ENCODE measurements around the gene MRPL1. TPM values are rescaled to one million over a fixed set of nuclear protein-coding genes. Genes with fewer than 3 reads are reported as not detected.
A peak's percentile ranks its signal among the peaks of the same experiment; 100 is the strongest.

The MRPL1 gene
- total and polyA plus RNA-seq, 2 donors (not counting 3 experiments of a cell fraction or from before 2014, with no cell fraction given), result 11.5 to 42.9 TPM

DNA sequence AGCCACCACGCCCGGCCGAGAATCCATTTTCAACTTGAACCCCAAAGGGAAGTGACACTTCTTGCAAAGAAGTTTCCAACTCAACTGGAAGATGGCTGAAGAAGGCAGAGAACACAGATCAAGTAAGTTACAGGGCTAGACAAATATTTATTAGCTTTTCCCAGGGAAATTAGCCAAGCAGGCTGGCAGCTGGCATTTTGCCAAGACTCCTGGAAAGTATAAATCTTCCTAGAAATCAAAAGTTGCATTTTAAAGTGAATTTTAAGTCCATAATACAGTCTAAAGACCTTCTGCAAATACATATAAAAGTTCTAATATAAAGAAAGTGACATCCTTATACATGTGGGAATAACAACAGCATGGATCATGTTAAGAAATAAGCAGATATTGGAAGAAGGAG is 3.4 kb upstream of the MRPL1 start:
- dilution Hi-C loops (cut with MboI; ENCODE audit: extremely low pct_ligation_motif_present, low sequenced_read_pairs), result no loop called here
- H3K79me2 ChIP-seq (ENCODE audit: control insufficient read depth, insufficient read depth, low read length), result peaks cover 16% of the 10 kb centered on the region
- POLR2A ChIA-PET, result no interaction called here
- FAIRE-seq (no peak), DNase-seq (ENCODE audit: low read depth, low spot score) (peak; percentile 34)
- intact Hi-C loops (cut with micrococcal nuclease), result no loop called here
- H3K27ac ChIP-seq (ENCODE audit: insufficient read depth, low read depth, low read length), result no peak overlapping the region
- H2AFZ ChIP-seq (ENCODE audit: low read depth, low read length), result no peak overlapping the region
- no peaks in the 10 kb centered on the region for H3K27me3 ChIP-seq (ENCODE audit: control insufficient read depth in 2 of 2, insufficient read depth in 2 of 2, low read length in 2 of 2)
- TF ChIP-seq MYC (IDR thresholded peaks at IDR 0.05; ENCODE audit: low read depth, low read length), result no peak
- TF ChIP-seq JUN (IDR thresholded peaks at IDR 0.05; ENCODE audit: borderline replicate concordance, insufficient read depth, insufficient read length, low read depth), result no peak
- no peak for TF ChIP-seq POLR2A (IDR thresholded peaks at IDR 0.05; ENCODE audit: low read depth, low read length)
- TF ChIP-seq, protein P1, sequence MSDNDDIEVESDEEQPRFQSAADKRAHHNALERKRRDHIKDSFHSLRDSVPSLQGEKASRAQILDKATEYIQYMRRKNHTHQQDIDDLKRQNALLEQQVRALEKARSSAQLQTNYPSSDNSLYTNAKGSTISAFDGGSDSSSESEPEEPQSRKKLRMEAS (IDR thresholded peaks at IDR 0.05; ENCODE audit: insufficient read depth, insufficient read length), result no peak
- no peak for TF ChIP-seq CTCF (IDR thresholded peaks at IDR 0.05; ENCODE audit: extremely low read depth in 1 of 2, insufficient read depth in 1 of 2, low read depth in 1 of 2, low read length in 2 of 2)
- no peak for TF ChIP-seq GATA2 (IDR thresholded peaks at IDR 0.05; ENCODE audit: insufficient read depth, insufficient read length, low read depth, low read length)
- no peak for TF ChIP-seq EZH2 (IDR thresholded peaks at IDR 0.05; ENCODE audit: borderline replicate concordance, low read depth, low read length, severe bottlenecking)
- no peak for TF ChIP-seq POLR2AphosphoS5 (IDR thresholded peaks at IDR 0.05; ENCODE audit: insufficient read depth, low read depth, low read length)
- no peak for TF ChIP-seq FOS (IDR thresholded peaks at IDR 0.05; ENCODE audit: borderline replicate concordance, insufficient read depth, low read length)
- H3K4me2 ChIP-seq (ENCODE audit: insufficient read depth, low read length), result no peak overlapping the region
- no peak overlapping the region for H3K4me3 ChIP-seq (replicated peaks in 1 of 3; ENCODE audit: insufficient read depth in 1 of 3, low read depth in 1 of 3, low read length in 3 of 3)
- no peaks in the 10 kb centered on the region for H3K36me3 ChIP-seq (ENCODE audit: control insufficient read depth in 2 of 2, extremely low read depth in 1 of 2, insufficient read depth in 2 of 2, low read length in 2 of 2)
- no peaks in the 10 kb centered on the region for H3K9me3 ChIP-seq (replicated peaks; ENCODE audit: control insufficient read depth, insufficient read depth, low read length)
- peaks cover 29% of the 10 kb centered on the region for H3K4me1 ChIP-seq (ENCODE audit: control insufficient read depth, extremely low read depth, insufficient read depth, low read length)
- no peaks in the 10 kb centered on the region for H3K9me1 ChIP-seq (replicated peaks; ENCODE audit: control insufficient read depth, extremely low read depth, insufficient read depth, low read length)
- no TSS peak for BruUV-seq (replicated peaks)
- no peak overlapping the region for H3K9ac ChIP-seq (replicated peaks; ENCODE audit: extremely low read depth, insufficient read depth, low read length)
- no peaks in the 10 kb centered on the region for H4K20me1 ChIP-seq (replicated peaks; ENCODE audit: control insufficient read depth, extremely low read depth, insufficient read depth, low read length)
- CTCF ChIA-PET, result no interaction called here

Data from endothelial cell of umbilical vein (primary cell).